B cell (primary cell): ENCODE measurements around the gene SIRPB1. TPM values are rescaled to one million over a fixed set of nuclear protein-coding genes. Genes with fewer than 3 reads are reported as not detected.

ENCODE experiments used
- ATAC-seq: fragments of 200-7000 bp; cut with Tn5 transposase; one replicate; pipeline ENCODE4 v1.10.0; 2021; ENCODE audit warnings: low read depth, mild to moderate bottlenecking, moderate number of reproducible peaks, moderate library complexity
- CTCF ChIA-PET: fragments of 350-600 bp; sonication (Branson Sonifier 250); formaldehyde crosslinking; loops from one replicate; lab custom pipeline; 2021; ENCODE audit warnings: antibody characterized with exemption, inconsistent platforms; lab: Charles Lee
- POLR2A ChIA-PET: fragments of 350-600 bp; sonication (Branson Sonifier 250); formaldehyde crosslinking; loops from one replicate; lab custom pipeline; 2021; ENCODE audit warnings: antibody characterized with exemption; lab: Charles Lee
- DNase-seq: peaks from one replicate; pipeline ENCODE4 v3.0.0; 2013
- H2AFZ ChIP-seq: 2 replicates; pipeline ENCODE4 v1.6.1; 2012; ENCODE audit warnings: mild to moderate bottlenecking, low read depth, low read length; ENCODE audit not compliant: insufficient read depth, poor library complexity, severe bottlenecking
- H3K27ac ChIP-seq, 2 donors: 1 replicate in 1 of 2; 2 replicates in 1 of 2; pipeline ENCODE4 v1.5.1; 2012 to 2013; ENCODE audit warnings: low read length in 2 of 2, mild to moderate bottlenecking in 2 of 2, moderate library complexity in 1 of 2
- H3K27me3 ChIP-seq, 4 experiments: fragments of 200-600 bp in 1 of 4; sonication (generic) in 1 of 4; replicated peaks in 1 of 4; 1 replicate in 2 of 4; 2 replicates in 2 of 4; pipeline versions ENCODE4 v1.6.1 to v1.7.0; 2013 to 2016; ENCODE audit warnings: low read length in 3 of 4, mild to moderate bottlenecking in 2 of 4, mixed read lengths in 1 of 4, moderate library complexity in 1 of 4; ENCODE audit not compliant: insufficient read depth in 4 of 4, control insufficient read depth in 3 of 4; ENCODE audit errors: control extremely low read depth in 1 of 4
- H3K36me3 ChIP-seq, 2 experiments: replicated peaks in 1 of 2; 1 replicate in 1 of 2; 2 replicates in 1 of 2; pipeline versions ENCODE4 v1.6.1 to v1.7.1; 2013; ENCODE audit warnings: low read length in 1 of 2; ENCODE audit not compliant: insufficient read depth in 2 of 2, control insufficient read depth in 1 of 2; ENCODE audit errors: control extremely low read depth in 1 of 2, extremely low read depth in 1 of 2
- H3K4me1 ChIP-seq, 2 donors: fragments of 200-600 bp in 1 of 2; sonication (generic) in 1 of 2; 1 replicate in 1 of 2; 2 replicates in 1 of 2; pipeline versions ENCODE4 v1.5.1 to v1.6.1; 2013 to 2017; ENCODE audit warnings: low read length in 2 of 2; ENCODE audit not compliant: control insufficient read depth in 2 of 2, insufficient read depth in 2 of 2
- H3K4me2 ChIP-seq: replicated peaks from 2 replicates; pipeline ENCODE3; 2012; ENCODE audit warnings: mild to moderate bottlenecking, low read depth, low read length; ENCODE audit not compliant: poor library complexity, severe bottlenecking
- H3K4me3 ChIP-seq, 5 experiments: fragments of 200-600 bp in 1 of 5; sonication (generic) in 1 of 5; 1 replicate in 3 of 5; 2 replicates in 2 of 5; pipeline versions ENCODE4 v1.5.1 to v1.7.0; 2011 to 2016; ENCODE audit warnings: low read length in 4 of 5, mild to moderate bottlenecking in 4 of 5, low read depth in 2 of 5, control low read depth in 1 of 5, moderate library complexity in 1 of 5; ENCODE audit not compliant: insufficient read depth in 1 of 5; ENCODE audit errors: control extremely low read depth in 1 of 5, extremely low read depth in 1 of 5
- H3K79me2 ChIP-seq: fragments of 200-600 bp; sonication (generic); one replicate; pipeline ENCODE4 v1.6.0; 2016; ENCODE audit warnings: low read length; ENCODE audit not compliant: control insufficient read depth, insufficient read depth
- H3K9ac ChIP-seq: fragments of 200-600 bp; sonication (generic); 2 replicates; pipeline ENCODE4 v1.6.1; 2017; ENCODE audit warnings: mild to moderate bottlenecking, low read length, moderate library complexity
- H3K9me3 ChIP-seq, 3 donors: one replicate each; pipeline versions ENCODE4 v1.6.1 to v1.7.1; 2013; ENCODE audit warnings: low read length in 2 of 3; ENCODE audit not compliant: control insufficient read depth in 2 of 3, insufficient read depth in 1 of 3; ENCODE audit errors: control extremely low read depth in 1 of 3
- H4K20me1 ChIP-seq: 2 replicates; pipeline ENCODE4 v1.6.0; 2012; ENCODE audit warnings: mild to moderate bottlenecking, low read length; ENCODE audit not compliant: insufficient read depth, control insufficient read depth, poor library complexity, severe bottlenecking
- H3K27ac Mint-ChIP-seq: one replicate; pipeline ENCODE4 v1.8.0; 2021; ENCODE audit warnings: mixed read lengths
- H3K27me3 Mint-ChIP-seq: one replicate; pipeline ENCODE4 v1.8.0; 2021; ENCODE audit warnings: mixed read lengths
- H3K4me1 Mint-ChIP-seq: one replicate; pipeline ENCODE4 v1.8.0; 2021; ENCODE audit warnings: mixed read lengths
- H3K4me3 Mint-ChIP-seq: one replicate; pipeline ENCODE4 v1.8.0; 2021; ENCODE audit warnings: mixed read lengths
- H3K9me3 Mint-ChIP-seq: one replicate; pipeline ENCODE4 v1.8.0; 2022; ENCODE audit warnings: mixed read lengths; ENCODE audit not compliant: insufficient read depth
- EZH2 ChIP-seq: IDR thresholded peaks from 2 replicates; pipeline ENCODE4 v1.6.1; 2012; ENCODE audit warnings: borderline replicate concordance, low read depth, mild to moderate bottlenecking, moderate library complexity, low read length; ENCODE audit not compliant: insufficient read depth, poor library complexity, severe bottlenecking
- WGBS: methylation state at CpG from one replicate; pipeline ENCODE4 v1.1.5; 2013; ENCODE audit warnings: missing lambda C conversion rate; ENCODE audit not compliant: insufficient coverage; 5-methylcytosine and 5-hydroxymethylcytosine counted together
- intact Hi-C: fragments of 100-400 bp; cut with micrococcal nuclease; formaldehyde crosslinking; loops from one replicate; pipeline ENCODE4 v1.10.0; 2022
- polyA plus RNA-seq: library from polyadenylated mRNA; depleted of rRNA; stranded (reverse); fragments of >200 nt; gene quantifications from 2 replicates; pipeline ENCODE4 v1.2.3, GENCODE V29; 2012
- total RNA-seq, 2 donors: library from RNA; stranded (reverse); fragments of 120-200 nt in 1 of 2; gene quantifications; 1 replicate in 1 of 2; 2 replicates in 1 of 2; pipeline versions ENCODE4 v1.2.3 to v1.2.4, GENCODE V29; 2013 to 2022
- TF ChIP-seq, protein P1 (sequence below): fragments of 200-600 bp; IDR thresholded peaks from one replicate; pipeline ENCODE4 v1.8.0; 2022; ENCODE audit warnings: antibody characterized with exemption, mild to moderate bottlenecking

The SIRPB1 gene
- total and polyA plus RNA-seq, 2 donors (not counting 1 experiment from before 2014, with no cell fraction given) = 1.3 to 1.7 TPM

DNA sequence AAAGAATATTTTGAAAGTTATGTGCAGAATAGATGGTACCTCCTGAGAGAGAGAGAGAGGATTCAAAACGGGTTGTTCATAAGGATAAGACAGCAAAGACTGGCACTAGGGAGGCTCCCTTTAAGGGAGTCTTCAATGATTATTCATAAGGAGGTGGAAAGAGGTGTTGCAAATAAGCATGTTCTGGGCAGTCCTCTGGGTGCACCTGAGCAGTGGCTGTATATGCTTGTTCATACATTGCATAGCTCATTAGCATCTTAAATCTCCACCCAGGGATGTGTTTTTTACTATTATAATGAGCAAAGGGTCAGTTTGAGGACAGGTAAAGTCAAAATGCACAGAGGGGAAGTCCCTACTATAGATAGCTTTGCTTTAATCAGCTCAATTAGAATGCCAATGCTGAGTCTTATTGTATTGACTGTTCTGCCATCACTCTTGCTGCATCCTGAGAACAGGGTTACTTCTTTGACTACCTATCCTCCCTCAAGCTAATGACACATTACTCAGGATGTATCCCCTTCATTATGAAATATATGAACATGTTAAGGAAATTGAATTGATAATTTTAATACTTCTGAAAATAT is 47.8 kb upstream of the SIRPB1 start:
- H3K27ac Mint-ChIP-seq = no peak overlapping the region
- Histone ChIP-seq H3K4me2 (no peak overlapping the region), H4K20me1 (no peaks in the 10 kb centered on the region), H2AFZ (no peak overlapping the region), H3K36me3 (no peaks in the 10 kb centered on the region), H3K9me3 (no peaks in the 10 kb centered on the region), H3K79me2 (no peaks in the 10 kb centered on the region), H3K4me1 (peaks cover 19 to 23% of the 10 kb centered on the region in 2 donors), H3K27me3 (peaks cover 0 to 3% (median 0%) of the 10 kb centered on the region in 4 experiments), H3K4me3 (no peak overlapping the region), H3K27ac (no peak overlapping the region), H3K9ac (no peak overlapping the region)
- H3K9me3 Mint-ChIP-seq = peaks cover 2% of the 10 kb centered on the region
- ATAC-seq (no peak), DNase-seq (no peak)
- TF ChIP-seq, protein P1, sequence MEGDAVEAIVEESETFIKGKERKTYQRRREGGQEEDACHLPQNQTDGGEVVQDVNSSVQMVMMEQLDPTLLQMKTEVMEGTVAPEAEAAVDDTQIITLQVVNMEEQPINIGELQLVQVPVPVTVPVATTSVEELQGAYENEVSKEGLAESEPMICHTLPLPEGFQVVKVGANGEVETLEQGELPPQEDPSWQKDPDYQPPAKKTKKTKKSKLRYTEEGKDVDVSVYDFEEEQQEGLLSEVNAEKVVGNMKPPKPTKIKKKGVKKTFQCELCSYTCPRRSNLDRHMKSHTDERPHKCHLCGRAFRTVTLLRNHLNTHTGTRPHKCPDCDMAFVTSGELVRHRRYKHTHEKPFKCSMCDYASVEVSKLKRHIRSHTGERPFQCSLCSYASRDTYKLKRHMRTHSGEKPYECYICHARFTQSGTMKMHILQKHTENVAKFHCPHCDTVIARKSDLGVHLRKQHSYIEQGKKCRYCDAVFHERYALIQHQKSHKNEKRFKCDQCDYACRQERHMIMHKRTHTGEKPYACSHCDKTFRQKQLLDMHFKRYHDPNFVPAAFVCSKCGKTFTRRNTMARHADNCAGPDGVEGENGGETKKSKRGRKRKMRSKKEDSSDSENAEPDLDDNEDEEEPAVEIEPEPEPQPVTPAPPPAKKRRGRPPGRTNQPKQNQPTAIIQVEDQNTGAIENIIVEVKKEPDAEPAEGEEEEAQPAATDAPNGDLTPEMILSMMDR = no peak
- no peak for TF ChIP-seq EZH2
- 50% methylated on average over 1 of the region's 1 CpG for WGBS
- intact Hi-C loops = no loop called here
- H3K27me3 Mint-ChIP-seq = peaks cover 3% of the 10 kb centered on the region
- CTCF ChIA-PET = no interaction called here
- peaks cover 29% of the 10 kb centered on the region for H3K4me1 Mint-ChIP-seq
- POLR2A ChIA-PET = no interaction called here
- no peak overlapping the region for H3K4me3 Mint-ChIP-seq

DNA sequence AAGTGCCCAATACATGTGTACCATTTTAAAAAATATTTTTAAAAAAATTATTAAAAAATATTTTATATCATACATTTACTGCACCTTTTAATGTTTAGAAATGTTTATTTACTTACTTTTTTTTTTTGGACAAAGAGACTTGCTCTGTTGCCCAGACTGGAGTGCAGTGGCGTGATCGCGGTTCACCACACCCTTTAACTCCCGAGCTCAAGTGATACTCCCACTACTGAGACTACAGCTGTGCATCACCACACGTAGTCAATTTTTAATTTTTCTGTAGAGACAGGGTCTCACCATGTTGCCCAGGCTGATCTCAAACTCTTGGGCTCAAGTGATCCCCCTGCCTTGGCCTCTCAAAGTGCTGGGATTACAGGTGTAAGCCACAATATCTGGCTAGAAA is 47.0 kb upstream of the SIRPB1 start:
- ChIA-PET POLR2A (no interaction called here), CTCF (no interaction called here)
- Histone ChIP-seq H3K36me3 (no peaks in the 10 kb centered on the region), H3K9ac (no peak overlapping the region), H3K27ac (no peak overlapping the region), H3K4me3 (no peak overlapping the region), H4K20me1 (no peaks in the 10 kb centered on the region), H3K27me3 (peaks cover 0 to 3% (median 0%) of the 10 kb centered on the region in 4 experiments), H2AFZ (no peak overlapping the region), H3K4me2 (no peak overlapping the region), H3K4me1 (peaks cover 19 to 23% of the 10 kb centered on the region in 2 donors), H3K79me2 (no peaks in the 10 kb centered on the region), H3K9me3 (no peaks in the 10 kb centered on the region)
- peaks cover 3% of the 10 kb centered on the region for H3K27me3 Mint-ChIP-seq
- H3K4me3 Mint-ChIP-seq = no peak overlapping the region
- TF ChIP-seq EZH2 = no peak
- intact Hi-C loops = no loop called here
- 60% methylated on average over 1 of the region's 5 CpGs for WGBS
- peaks cover 37% of the 10 kb centered on the region for H3K4me1 Mint-ChIP-seq
- no peak for ATAC-seq
- no peak overlapping the region for H3K27ac Mint-ChIP-seq
- no peak for DNase-seq
- H3K9me3 Mint-ChIP-seq = peaks cover 2% of the 10 kb centered on the region
